G401 (cell line): Measurements from ENCODE around the gene ANXA6. TPM values are rescaled to one million over a fixed set of nuclear protein-coding genes. Genes with fewer than 3 reads are reported as not detected.
A peak's percentile ranks its signal among the peaks of the same experiment; 100 is the strongest.

Source experiments
- DNase-seq: peaks from one replicate; pipeline ENCODE4 v3.0.0-alpha.2; 2015; ENCODE audit warnings: low spot score
- in situ Hi-C: cut with HindIII; loops from 2 replicates; pipeline ENCODE4 v1.10.0; 2016; ENCODE audit warnings: low sequenced_read_pairs, mixed read lengths
- total RNA-seq: library from RNA; depleted of rRNA; stranded (reverse); fragments of >200 nt; shearing (Covaris generic); gene quantifications from 2 replicates; pipeline ENCODE4 v1.2.3, GENCODE V29; 2014

Gene ANXA6
- total RNA-seq, 1 experiment from 2014 or later, result 371 TPM

GRCh38 chr5:151156507-151157420 is 815 bp downstream of the ANXA6 start:
- DNase-seq, result peak; percentile 46
- in situ Hi-C loops, result no loop called here

GRCh38 chr5:151155775-151156506 is 1.6 kb downstream of the ANXA6 start:
- in situ Hi-C loops, result no loop called here
- DNase-seq, result peak; percentile 23

- peak; percentile 8 for DNase-seq
- in situ Hi-C loops, result no loop called here
Measured at GRCh38 chr5:151154931-151155774, 2.4 kb downstream of the ANXA6 start.

GRCh38 chr5:151153766-151154272 is 3.8 kb downstream of the ANXA6 start:
- no peak for DNase-seq
- in situ Hi-C loops, result no loop called here

- DNase-seq, result peak; percentile 9
- in situ Hi-C loops, result no loop called here
Measured at GRCh38 chr5:151153300-151153699, 4.3 kb downstream of the ANXA6 start.

GRCh38 chr5:151151793-151152192 is 5.8 kb downstream of the ANXA6 start:
- no peak for DNase-seq
- in situ Hi-C loops, result no loop called here

GRCh38 chr5:151151263-151151660 is 6.3 kb downstream of the ANXA6 start:
- no peak for DNase-seq
- in situ Hi-C loops, result no loop called here

GRCh38 chr5:151150471-151151262 is 6.9 kb downstream of the ANXA6 start:
- DNase-seq, result peak; percentile 76
- in situ Hi-C loops, result no loop called here

GRCh38 chr5:151148583-151148982 is 9.0 kb downstream of the ANXA6 start:
- in situ Hi-C loops, result no loop called here
- DNase-seq, result no peak

- in situ Hi-C loops, result no loop called here
- no peak for DNase-seq
Measured at GRCh38 chr5:151147033-151147432, 10.5 kb downstream of the ANXA6 start.

GRCh38 chr5:151146061-151146460 is 11.5 kb downstream of the ANXA6 start:
- no peak for DNase-seq
- in situ Hi-C loops, result no loop called here

GRCh38 chr5:151144922-151145321 is 12.7 kb downstream of the ANXA6 start:
- no peak for DNase-seq
- in situ Hi-C loops, result no loop called here

- in situ Hi-C loops, result no loop called here
- DNase-seq, result no peak
Measured at GRCh38 chr5:151144275-151144674, 13.3 kb downstream of the ANXA6 start.

GRCh38 chr5:151143645-151144044 is 13.9 kb downstream of the ANXA6 start:
- in situ Hi-C loops, result no loop called here
- DNase-seq, result no peak

GRCh38 chr5:151142933-151143332 is 14.6 kb downstream of the ANXA6 start:
- in situ Hi-C loops, result no loop called here
- DNase-seq, result no peak

- DNase-seq, result no peak
- in situ Hi-C loops, result no loop called here
Measured at GRCh38 chr5:151141535-151141934, 16.0 kb downstream of the ANXA6 start.

GRCh38 chr5:151140686-151141459 is 16.7 kb downstream of the ANXA6 start:
- in situ Hi-C loops, result no loop called here
- no peak for DNase-seq

GRCh38 chr5:151139646-151140045 is 17.9 kb downstream of the ANXA6 start:
- in situ Hi-C loops, result no loop called here
- DNase-seq, result no peak
